GM19328 (cell line): Measurements from ENCODE around the gene PI4KA.
"Not testable (repeated sequence)": the region's sequence is repeated elsewhere in the genome, so short reads cannot be mapped to it uniquely, and the experiment has no call there.

ENCODE experiments used
- ATAC-seq: cut with Tn5 transposase; IDR thresholded peaks from one replicate; pipeline ENCODE4 v1.9.1; 2021; ENCODE audit warnings: mild to moderate bottlenecking, moderate library complexity; ENCODE audit not compliant: unreplicated experiment

PI4KA gene

GRCh38 chr22:20671409-20672081, 187.1 kb downstream of the PI4KA start:
- ATAC-seq: no peak

DNA sequence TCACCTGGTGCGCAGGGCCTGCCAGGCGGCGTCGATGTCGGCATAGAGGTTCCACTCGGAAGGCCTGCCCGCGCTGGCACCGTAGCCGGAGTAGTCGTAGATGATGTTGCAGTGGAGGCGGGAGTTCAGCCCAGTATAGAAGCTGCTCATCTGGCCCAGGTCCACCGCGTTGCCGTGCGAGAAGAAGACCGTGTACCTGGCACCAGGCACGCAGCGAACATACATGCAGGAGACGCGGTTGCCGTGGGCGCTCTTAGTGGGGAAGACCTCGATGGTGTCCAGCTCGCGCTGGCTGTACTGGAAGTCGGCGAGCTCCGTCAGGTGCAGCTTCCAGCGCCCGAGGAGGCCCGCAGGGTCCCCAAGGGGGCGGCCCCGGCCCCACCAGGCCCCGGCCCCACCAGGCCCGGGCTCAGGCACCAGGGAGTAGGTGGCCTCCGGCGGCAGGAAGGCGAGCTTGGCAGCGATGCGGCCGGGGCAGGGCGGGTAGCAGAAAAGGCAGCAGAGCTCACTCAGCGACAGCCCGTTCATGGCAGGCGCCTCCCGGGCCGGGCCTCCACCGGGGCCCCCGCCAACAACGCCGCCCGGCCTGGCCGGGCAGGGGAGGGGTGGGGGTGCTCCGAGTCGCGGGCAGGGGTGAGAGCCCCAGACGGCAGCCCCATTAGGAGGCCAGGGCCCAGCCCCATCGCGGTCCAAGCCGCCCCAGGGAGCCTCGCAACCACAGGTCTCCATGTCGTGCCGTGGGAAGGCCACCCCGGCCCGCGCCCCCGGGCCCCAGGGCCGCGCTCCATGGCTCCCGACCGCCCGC, 188.0 kb downstream of the PI4KA start:
- not testable (repeated sequence) for ATAC-seq

DNA sequence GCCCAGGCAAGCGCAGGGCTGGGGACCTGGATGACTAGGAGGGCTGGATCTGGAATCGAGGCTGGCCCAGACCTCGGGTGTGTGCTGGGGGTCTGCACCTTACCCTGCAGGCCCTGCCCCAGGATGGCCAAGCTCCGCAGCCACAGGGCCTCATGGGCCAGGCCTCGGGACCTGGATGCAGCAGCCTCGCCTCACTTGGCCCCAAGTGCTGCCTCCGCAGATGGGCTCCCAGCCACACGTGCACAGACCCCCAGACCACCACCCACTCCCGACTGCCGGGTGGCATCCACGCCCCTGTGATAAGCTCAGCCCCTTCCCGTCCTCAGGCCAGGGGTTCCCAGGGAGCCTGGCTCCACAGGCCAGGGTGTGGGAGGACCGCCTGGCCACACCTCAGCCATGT, 188.7 kb downstream of the PI4KA start:
- not testable (repeated sequence) for ATAC-seq

- not testable (repeated sequence) for ATAC-seq
These were observed 189.1 kb downstream of the PI4KA start for GRCh38 chr22:20669471-20669870.

DNA sequence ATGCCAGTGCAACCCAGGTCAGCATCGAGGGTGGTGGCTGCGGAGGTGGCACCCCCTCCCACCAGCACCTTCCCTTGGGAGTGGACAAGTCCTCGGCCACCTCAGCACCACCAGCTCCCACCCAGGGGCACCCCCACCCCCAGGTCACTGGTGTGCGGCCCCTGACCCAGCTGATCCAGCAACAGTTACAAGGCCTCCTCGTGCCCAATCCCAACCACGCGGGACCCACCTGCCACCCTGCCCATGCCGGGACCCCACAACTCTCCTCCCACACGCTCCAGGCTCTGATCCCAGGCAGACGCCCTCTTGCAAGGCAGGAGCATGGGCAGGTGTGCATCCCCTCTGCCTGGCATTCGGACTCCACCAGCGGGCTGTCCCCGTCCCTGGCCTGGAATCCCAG, 189.8 kb downstream of the PI4KA start:
- ATAC-seq: not testable (repeated sequence)

DNA sequence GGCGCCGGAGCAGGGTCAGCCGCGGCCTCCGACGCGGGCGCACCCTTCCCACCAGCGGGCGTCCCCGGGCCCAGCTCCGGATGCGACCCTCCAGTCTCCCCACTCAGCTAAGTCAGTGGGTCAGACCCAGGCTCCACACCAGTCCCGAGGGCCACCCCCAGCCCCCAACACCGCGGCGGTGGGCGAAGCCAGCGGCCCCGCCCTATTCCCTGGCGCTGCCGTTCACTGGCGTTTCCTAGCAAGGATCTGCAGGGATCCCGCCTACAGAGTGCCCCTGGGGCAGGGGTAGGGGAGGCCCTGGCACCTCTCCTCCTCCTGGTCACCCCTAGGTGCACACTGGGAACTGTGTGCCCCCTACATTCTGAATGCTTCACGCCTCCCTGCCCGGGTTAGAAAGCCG, 190.4 kb downstream of the PI4KA start:
- not testable (repeated sequence) for ATAC-seq

GRCh38 chr22:20667548-20667947, 191.1 kb downstream of the PI4KA start:
- ATAC-seq: not testable (repeated sequence)

DNA sequence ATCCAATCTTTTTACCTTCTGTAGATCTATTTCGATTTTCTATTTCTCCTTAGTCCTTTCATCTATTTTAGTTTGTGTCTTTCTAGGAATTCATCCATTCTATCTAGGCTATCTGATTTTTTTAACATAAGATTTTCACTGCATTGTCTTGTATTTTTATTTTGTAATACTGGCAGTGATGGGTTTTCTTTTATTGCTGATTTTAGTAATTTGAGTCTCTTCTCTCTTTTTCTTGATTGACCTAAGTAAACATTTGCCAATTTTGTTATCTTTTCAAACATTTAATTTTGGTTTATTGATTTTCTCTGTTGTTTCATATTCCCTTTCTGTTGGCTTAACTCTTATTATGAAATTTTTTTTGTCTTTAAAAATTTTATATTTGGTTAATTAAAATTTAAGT, 192.1 kb downstream of the PI4KA start:
- ATAC-seq: no peak

- no peak for ATAC-seq
These were observed 194.0 kb downstream of the PI4KA start for GRCh38 chr22:20664594-20664959.

DNA sequence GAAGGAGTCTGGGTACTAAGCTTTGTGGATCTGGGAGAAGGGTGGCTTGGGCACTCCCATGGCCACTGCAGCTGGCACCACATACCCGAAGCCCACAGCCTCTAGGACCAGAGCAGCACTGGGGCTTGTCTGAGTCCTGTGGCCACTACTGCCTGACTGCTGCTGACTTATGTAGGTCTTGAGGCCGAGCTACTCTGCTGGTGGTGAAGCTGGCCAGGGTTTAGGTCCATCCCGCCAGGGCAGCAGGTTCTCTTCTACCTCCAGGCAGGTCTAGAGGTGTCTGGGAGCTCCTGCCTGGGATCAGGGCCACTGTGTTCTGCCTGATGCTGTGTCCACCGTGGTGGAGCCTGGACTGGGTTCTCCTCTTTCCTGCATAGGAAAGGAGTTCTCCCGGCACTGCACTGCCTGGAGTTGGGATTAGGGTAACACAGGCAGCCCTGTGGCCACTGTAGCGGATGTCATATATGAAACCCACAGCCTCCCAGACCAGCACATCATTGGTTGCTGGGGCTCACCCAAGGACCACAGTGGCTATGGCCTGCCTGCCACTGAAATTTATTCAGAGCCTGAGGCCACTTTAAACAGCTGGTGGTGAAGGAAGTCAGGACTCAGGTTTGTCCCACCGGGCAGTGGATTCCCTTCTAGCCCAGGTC, 194.5 kb downstream of the PI4KA start:
- ATAC-seq: no peak

DNA sequence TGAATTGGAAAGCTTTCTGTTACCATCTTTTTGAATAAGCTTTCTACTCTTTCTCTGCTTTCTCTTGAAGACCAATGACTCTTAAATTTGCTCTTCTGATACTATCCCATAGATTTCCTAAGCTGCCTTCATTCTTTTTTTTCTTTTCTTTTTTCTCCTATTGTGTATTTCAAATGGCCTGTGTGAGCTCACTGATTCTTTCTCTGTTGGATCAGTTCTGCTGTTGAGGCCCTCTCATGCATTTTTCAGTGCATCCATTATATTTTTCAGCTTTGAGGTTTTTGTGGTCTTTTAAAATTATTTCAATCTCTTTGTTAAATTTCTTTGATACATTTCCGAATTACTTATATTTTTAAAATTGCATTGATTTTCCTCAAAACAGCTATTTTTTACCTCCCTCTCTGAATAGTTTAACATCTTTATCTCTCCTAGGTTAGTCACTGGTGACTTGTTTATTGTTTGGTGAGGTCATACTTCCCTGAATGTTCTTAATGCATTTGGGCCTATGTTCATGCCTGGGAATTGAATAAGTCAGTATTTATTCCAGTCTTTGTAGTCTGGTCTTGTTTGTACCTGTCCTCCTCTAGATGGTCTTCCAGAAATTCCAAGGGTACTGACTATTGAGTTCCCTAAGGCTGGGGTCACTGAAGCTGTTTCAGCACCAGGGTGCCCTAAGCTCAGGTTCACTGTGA, 195.3 kb downstream of the PI4KA start:
- no peak for ATAC-seq

DNA sequence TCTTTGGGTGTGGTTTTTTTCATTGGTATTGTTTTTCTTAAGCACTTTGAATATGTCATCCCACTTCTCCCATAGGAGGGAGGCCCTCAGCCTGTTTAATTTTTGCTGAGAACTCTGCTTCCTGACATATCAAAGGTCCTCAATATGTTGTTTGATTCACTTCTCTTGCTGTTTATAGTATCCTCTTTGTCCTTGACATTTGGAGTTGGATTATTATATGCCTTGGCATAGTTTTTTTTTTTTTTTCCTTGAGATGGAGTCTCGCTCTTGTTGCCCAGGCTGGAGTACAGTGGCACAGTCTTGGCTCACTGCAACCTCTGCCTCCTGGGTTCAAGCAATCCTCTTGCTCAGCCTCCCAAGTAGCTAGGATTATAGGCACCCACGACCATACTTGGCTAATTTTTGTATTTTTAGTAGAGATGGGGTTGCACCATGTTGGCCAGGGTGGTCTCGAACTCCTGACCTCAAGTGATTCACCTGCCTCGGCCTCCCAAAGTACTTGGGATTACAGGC, 196.0 kb downstream of the PI4KA start:
- not testable (repeated sequence) for ATAC-seq

DNA sequence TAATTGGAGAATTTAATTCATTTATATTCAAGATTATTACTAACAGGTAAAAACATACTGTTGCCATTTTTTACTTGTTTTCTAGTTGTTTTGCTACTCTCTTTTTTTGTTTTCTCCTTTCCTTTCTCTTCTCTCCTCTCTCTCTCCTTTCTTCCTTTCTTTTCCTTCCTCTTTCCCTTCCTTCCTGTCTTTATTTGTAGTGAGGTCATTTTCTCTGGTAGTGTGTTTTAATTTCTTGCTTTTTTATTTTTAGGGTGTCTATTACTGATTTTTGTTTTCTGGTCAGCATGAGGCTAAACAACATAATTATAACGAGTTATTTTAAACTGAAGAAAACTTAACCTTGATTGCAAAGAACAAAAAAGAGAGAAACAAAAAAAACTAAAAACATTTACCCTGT, 197.1 kb downstream of the PI4KA start:
- no peak for ATAC-seq

DNA sequence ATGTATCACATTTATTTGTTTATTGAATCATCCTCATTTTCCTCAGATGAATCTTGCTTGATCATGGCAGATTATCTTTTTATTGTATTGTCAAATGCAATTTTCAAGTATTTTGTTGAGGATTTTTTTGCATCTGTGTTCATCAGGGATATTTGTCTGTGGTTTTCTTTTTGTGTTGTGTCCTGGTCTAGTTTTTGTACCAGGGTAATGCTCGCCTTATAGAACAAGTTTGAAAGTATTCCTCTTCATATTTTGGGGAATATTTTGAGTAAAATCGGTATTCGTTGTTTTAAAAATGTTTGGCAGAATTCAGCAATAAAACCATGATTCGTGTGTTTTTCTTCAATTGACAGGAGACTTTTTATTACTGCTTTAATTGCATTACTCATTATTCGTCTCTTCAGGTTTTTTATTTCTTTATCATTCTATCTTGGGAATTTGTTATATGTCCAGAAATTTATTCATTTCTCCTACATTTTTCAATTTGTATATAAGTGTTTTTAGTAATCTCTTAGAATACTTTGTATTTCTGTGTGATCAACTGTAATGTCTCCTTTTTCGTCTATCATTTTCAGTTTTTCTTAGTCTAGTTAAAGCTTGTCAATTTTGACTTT, 198.1 kb downstream of the PI4KA start:
- no peak for ATAC-seq

- no peak for ATAC-seq
These were observed 198.7 kb downstream of the PI4KA start for GRCh38 chr22:20659920-20660319.

- no peak for ATAC-seq
These were observed 199.4 kb downstream of the PI4KA start for GRCh38 chr22:20659258-20659657.

DNA sequence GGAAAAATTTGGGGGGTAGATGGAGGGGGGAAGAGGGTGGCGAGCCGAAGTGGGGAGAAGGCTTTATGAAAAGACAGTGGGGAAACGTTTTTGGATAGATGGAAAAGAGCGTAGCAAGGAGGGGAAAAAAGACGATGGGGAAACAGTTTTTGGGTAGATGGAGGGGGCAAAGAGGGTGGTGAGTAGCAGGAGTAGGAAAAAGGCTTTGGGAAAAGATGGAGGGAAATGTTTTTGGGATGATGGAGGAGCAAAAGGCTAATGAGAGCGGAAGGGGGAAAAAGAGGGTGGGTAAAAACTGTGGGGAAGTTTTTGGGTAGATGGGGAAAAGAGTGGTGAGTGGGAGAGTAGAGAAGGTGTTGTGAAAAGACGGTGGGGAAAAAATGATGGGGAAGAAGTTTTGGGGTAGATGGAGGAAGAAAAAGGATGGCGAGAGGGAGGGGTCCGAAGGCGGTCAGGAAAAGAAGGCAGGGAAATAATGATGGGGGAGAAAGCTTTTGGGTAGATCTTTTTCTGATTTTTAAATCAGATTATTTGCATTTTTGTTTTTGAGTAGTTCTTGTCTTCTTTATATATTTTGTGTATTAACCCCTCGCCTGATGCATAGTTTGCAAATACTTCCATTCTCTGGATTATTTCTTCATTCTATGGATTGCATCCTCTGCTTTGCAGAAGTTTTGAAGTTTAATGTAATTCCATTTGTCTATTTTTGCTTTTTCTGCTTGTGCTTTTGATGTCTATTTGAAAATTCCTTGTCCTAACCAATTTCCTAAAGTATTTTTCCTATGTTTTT, 200.0 kb downstream of the PI4KA start:
- ATAC-seq: no peak

- no peak for ATAC-seq
These were observed 200.6 kb downstream of the PI4KA start for GRCh38 chr22:20657963-20658362.
